H9 (cell line): Measurements from ENCODE around the gene FXR1. TPM values are rescaled to one million over a fixed set of nuclear protein-coding genes. Genes with fewer than 3 reads are reported as not detected.

Experiments
- DNase-seq: peaks from one replicate; pipeline ENCODE4 v3.0.0-alpha.2; 2017
- H2AFZ ChIP-seq: one replicate; pipeline ENCODE4 v1.6.1; 2013; ENCODE audit warnings: mild to moderate bottlenecking, low read length, control low read depth, moderate library complexity
- H2AK5ac ChIP-seq: 2 replicates; pipeline ENCODE4 v1.6.1; 2013; ENCODE audit warnings: low read length, control low read depth, mixed read lengths; ENCODE audit not compliant: insufficient read length
- H2BK120ac ChIP-seq: one replicate; pipeline ENCODE4 v1.6.1; 2013; ENCODE audit warnings: low read depth, mild to moderate bottlenecking, low read length, control low read depth, inconsistent platforms; ENCODE audit not compliant: poor library complexity, severe bottlenecking
- H2BK12ac ChIP-seq: 2 replicates; pipeline ENCODE4 v1.6.1; 2013; ENCODE audit warnings: low read length, control low read depth, mixed read lengths, low read depth; ENCODE audit not compliant: insufficient read length
- H2BK15ac ChIP-seq: 2 replicates; pipeline ENCODE4 v1.6.1; 2013; ENCODE audit warnings: low read depth, low read length, control low read depth
- H2BK20ac ChIP-seq: one replicate; pipeline ENCODE4 v1.6.1; 2013; ENCODE audit warnings: low read depth, mild to moderate bottlenecking, low read length, control low read depth, inconsistent platforms; ENCODE audit not compliant: poor library complexity, severe bottlenecking
- H2BK5ac ChIP-seq: 2 replicates; pipeline ENCODE4 v1.6.1; 2013; ENCODE audit warnings: low read length, control low read depth, mixed read lengths; ENCODE audit not compliant: insufficient read length
- H3K14ac ChIP-seq: 2 replicates; pipeline ENCODE4 v1.6.1; 2013; ENCODE audit warnings: low read length, control low read depth; ENCODE audit not compliant: insufficient read depth
- H3K18ac ChIP-seq: 2 replicates; pipeline ENCODE4 v1.6.1; 2013; ENCODE audit warnings: low read depth, mild to moderate bottlenecking, mixed read lengths, low read length, control low read depth; ENCODE audit not compliant: insufficient read length
- H3K23ac ChIP-seq: 2 replicates; pipeline ENCODE4 v1.6.1; 2013; ENCODE audit warnings: low read length, control low read depth, mixed read lengths, low read depth; ENCODE audit not compliant: insufficient read length
- H3K23me2 ChIP-seq: 2 replicates; pipeline ENCODE4 v1.6.1; 2013; ENCODE audit warnings: low read depth, mild to moderate bottlenecking, mixed read lengths, low read length, control low read depth; ENCODE audit not compliant: insufficient read length, poor library complexity, severe bottlenecking
- H3K27ac ChIP-seq: 2 replicates; pipeline ENCODE4 v1.5.1; 2013; ENCODE audit warnings: low read length, control low read depth, mixed read lengths, low read depth; ENCODE audit not compliant: insufficient read length
- H3K27me3 ChIP-seq: 2 replicates; pipeline ENCODE4 v1.6.1; 2013; ENCODE audit warnings: low read length, control low read depth, inconsistent platforms; ENCODE audit not compliant: insufficient read depth
- H3K4ac ChIP-seq: 2 replicates; pipeline ENCODE4 v1.6.1; 2013; ENCODE audit warnings: low read depth, mild to moderate bottlenecking, control low read depth, inconsistent platforms, low read length, moderate library complexity
- H3K4me1 ChIP-seq: 2 replicates; pipeline ENCODE4 v1.6.1; 2013; ENCODE audit warnings: low read length, control low read depth, inconsistent platforms; ENCODE audit not compliant: insufficient read depth
- H3K4me2 ChIP-seq: 2 replicates; pipeline ENCODE4 v1.6.1; 2013; ENCODE audit warnings: low read length, control low read depth, mixed read lengths; ENCODE audit not compliant: insufficient read length, insufficient read depth
- H3K56ac ChIP-seq: 2 replicates; pipeline ENCODE4 v1.6.1; 2013; ENCODE audit warnings: low read depth, mild to moderate bottlenecking, mixed read lengths, low read length, control low read depth; ENCODE audit not compliant: insufficient read length
- H3K79me1 ChIP-seq: 2 replicates; pipeline ENCODE4 v1.6.1; 2013; ENCODE audit warnings: low read depth, mild to moderate bottlenecking, moderate library complexity, low read length, control low read depth, inconsistent platforms; ENCODE audit not compliant: insufficient read depth, poor library complexity, severe bottlenecking
- H3K79me2 ChIP-seq: 2 replicates; pipeline ENCODE4 v1.6.1; 2013; ENCODE audit warnings: low read length, control low read depth, inconsistent platforms; ENCODE audit not compliant: insufficient read depth
- H3K9ac ChIP-seq: 2 replicates; pipeline ENCODE4 v1.6.1; 2013; ENCODE audit warnings: low read length, control low read depth, mixed read lengths; ENCODE audit not compliant: insufficient read length; ENCODE audit errors: extremely low read depth
- H3K9me3 ChIP-seq: one replicate; pipeline ENCODE4 v1.6.1; 2013; ENCODE audit warnings: low read depth, low read length, inconsistent platforms; ENCODE audit not compliant: control insufficient read depth
- H3T11ph ChIP-seq: one replicate; pipeline ENCODE4 v1.6.1; 2013; ENCODE audit warnings: mild to moderate bottlenecking, low read length, control low read depth, inconsistent platforms
- H4K20me1 ChIP-seq: one replicate; pipeline ENCODE4 v1.6.1; 2013; ENCODE audit not compliant: control insufficient read depth, insufficient read length, insufficient read depth
- H4K5ac ChIP-seq: 2 replicates; pipeline ENCODE4 v1.6.1; 2013; ENCODE audit warnings: low read depth, mild to moderate bottlenecking, mixed read lengths, low read length, control low read depth; ENCODE audit not compliant: insufficient read length
- H4K8ac ChIP-seq: replicated peaks from 2 replicates; pipeline ENCODE4 v1.6.1; 2013; ENCODE audit warnings: low read length, control low read depth, mixed read lengths, low read depth; ENCODE audit not compliant: insufficient read length
- H4K91ac ChIP-seq: 2 replicates; pipeline ENCODE4 v1.6.1; 2013; ENCODE audit warnings: low read depth, mild to moderate bottlenecking, moderate library complexity, mixed read lengths, low read length, control low read depth; ENCODE audit not compliant: insufficient read length
- H3K27ac Mint-ChIP-seq, 3 experiments: 2 replicates in 2 of 3; 3 replicates in 1 of 3; pipeline ENCODE4 v1.8.0; 2020 to 2021; ENCODE audit warnings: mixed read lengths in 3 of 3, mild to moderate bottlenecking in 1 of 3, moderate library complexity in 1 of 3
- H3K27me3 Mint-ChIP-seq: 2 replicates; pipeline ENCODE4 v1.8.0; 2021; ENCODE audit warnings: low read depth, mild to moderate bottlenecking, moderate library complexity, mixed read lengths
- H3K36me3 Mint-ChIP-seq, 3 experiments: 2 replicates in 2 of 3; 3 replicates in 1 of 3; pipeline ENCODE4 v1.8.0; 2020 to 2021; ENCODE audit warnings: low read depth in 3 of 3, mixed read lengths in 3 of 3; ENCODE audit not compliant: insufficient read depth in 1 of 3
- H3K4me1 Mint-ChIP-seq, 2 experiments: 2 replicates each; pipeline ENCODE4 v1.8.0; 2020; ENCODE audit warnings: mixed read lengths in 2 of 2
- H3K4me3 Mint-ChIP-seq, 2 experiments: 2 replicates in 1 of 2; 3 replicates in 1 of 2; pipeline ENCODE4 v1.8.0; 2020 to 2021; ENCODE audit warnings: mild to moderate bottlenecking in 2 of 2, mixed read lengths in 2 of 2, moderate library complexity in 1 of 2
- H3K9me3 Mint-ChIP-seq, 2 experiments: 2 replicates in 1 of 2; 3 replicates in 1 of 2; pipeline ENCODE4 v1.8.0; 2020; ENCODE audit warnings: mild to moderate bottlenecking in 2 of 2, mixed read lengths in 2 of 2, moderate library complexity in 1 of 2
- CTCF ChIP-seq: fragments of 200-600 bp; sonication (generic); conservative IDR thresholded peaks from 3 replicates; pipeline ENCODE4 v1.8.0; 2021; ENCODE audit warnings: antibody characterized with exemption, mild to moderate bottlenecking
- WGBS: extraction: QIAGEN DNeasy Blood & Tissue Kit; methylation state at CpG from one replicate; pipeline ENCODE4 v1.1.7; 2013; ENCODE audit warnings: missing lambda C conversion rate, low lambda C conversion rate, mixed read lengths; ENCODE audit not compliant: insufficient read length; ENCODE audit errors: extremely low coverage; 5-methylcytosine and 5-hydroxymethylcytosine counted together
- total RNA-seq: library from RNA; stranded (reverse); gene quantifications from 2 replicates; pipeline ENCODE4 v1.2.1, GENCODE V29; 2021

Gene FXR1
- total RNA-seq, 1 experiment from 2014 or later: 240 TPM

DNA sequence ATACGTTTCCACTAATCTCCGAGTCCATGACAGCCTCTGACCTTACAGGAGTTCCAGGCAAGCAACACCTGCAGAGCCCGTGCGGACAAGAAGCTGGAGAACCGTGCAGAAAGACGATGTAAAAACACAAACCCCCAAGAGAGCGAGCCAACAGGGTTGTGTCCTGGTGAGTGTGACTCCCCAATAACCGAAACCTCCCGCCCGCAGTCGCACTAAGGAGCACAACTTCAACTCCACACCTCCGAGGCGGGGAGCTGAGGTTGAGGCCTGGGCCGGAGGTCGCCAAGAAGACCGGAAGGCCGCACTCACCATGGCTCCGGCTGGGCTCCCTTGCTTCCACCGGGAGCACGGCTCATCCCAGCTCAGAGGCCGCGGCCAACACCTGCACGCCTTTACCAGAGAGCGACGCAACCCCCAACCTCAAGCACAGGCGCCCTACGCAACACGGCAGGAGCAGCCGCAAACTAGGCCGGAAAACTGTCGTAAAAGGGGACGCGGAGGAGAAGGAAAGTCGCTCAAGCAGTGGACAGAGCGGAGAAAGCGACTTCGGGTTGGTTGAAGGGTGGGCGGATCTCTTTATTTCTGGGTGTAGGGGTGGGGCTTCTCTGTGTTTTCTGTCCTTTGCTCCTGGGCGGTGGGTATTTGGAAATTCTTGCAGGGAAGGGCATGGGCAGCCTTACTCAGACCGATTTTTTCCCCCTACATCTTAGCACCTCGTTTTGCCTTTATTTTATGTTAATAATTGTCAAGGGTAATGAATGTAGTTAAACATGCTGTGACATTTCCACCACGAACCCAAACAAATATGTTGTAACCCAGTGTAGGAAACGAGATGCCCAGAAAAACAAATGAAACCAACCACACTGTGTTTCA, 77.1 kb downstream of the FXR1 start, which contains the start of gene DNAJC19:
Gene DNAJC19 (minus strand): TSS at position 446 of the 873 bp plus-strand sequence. CDS start 134 bp downstream, at position 312.
- Histone ChIP-seq H2BK20ac (no peak within 1 kb of the TSS), H4K5ac (no peak within 1 kb of the TSS), H3K23me2 (no peaks in the 10 kb centered on the region), H3K56ac (no peak within 1 kb of the TSS), H4K8ac (no peak within 1 kb of the TSS), H3K18ac (peak within 1 kb of the TSS; percentile 0), H4K91ac (no peak within 1 kb of the TSS), H2AFZ (no peak within 1 kb of the TSS), H3K9ac (peak within 1 kb of the TSS; percentile 68), H3K4me2 (peak within 1 kb of the TSS; percentile 71), H2AK5ac (no peak within 1 kb of the TSS), H3K27me3 (no peaks in the 10 kb centered on the region), H4K20me1 (no peaks in the 10 kb centered on the region), H2BK12ac (no peak within 1 kb of the TSS), H2BK5ac (no peak within 1 kb of the TSS), H3K14ac (peak within 1 kb of the TSS; percentile 10; the same call in 1 of the 2 replicates), H2BK15ac (no peak within 1 kb of the TSS), H3K27ac (peak within 1 kb of the TSS; percentile 22), H3T11ph (no peak within 1 kb of the TSS), H3K79me1 (no peaks in the 10 kb centered on the region), H3K4me1 (no peaks in the 10 kb centered on the region), H3K79me2 (no peaks in the 10 kb centered on the region), H3K23ac (no peak within 1 kb of the TSS), H3K4ac (no peak within 1 kb of the TSS), H2BK120ac (no peak within 1 kb of the TSS), H3K9me3 (no peaks in the 10 kb centered on the region)
- no CpG with 5 or more reads among the region's 43 CpGs for WGBS
- H3K27me3 Mint-ChIP-seq: no peaks in the 10 kb centered on the region
- no peaks in the 10 kb centered on the region for H3K9me3 Mint-ChIP-seq
- DNase-seq: peak; percentile 98
- H3K4me1 Mint-ChIP-seq: peaks cover 3 to 6% of the 10 kb centered on the region in 2 experiments
- peak within 1 kb of the TSS; percentile 94 to 98 (median 97) for H3K27ac Mint-ChIP-seq
- H3K36me3 Mint-ChIP-seq: peaks cover 6 to 33% (median 28%) of the 10 kb centered on the region in 3 experiments; a peak in 6 of 7 replicates
- TF ChIP-seq CTCF: no peak
- H3K4me3 Mint-ChIP-seq: peak within 1 kb of the TSS; percentile 90 to 98
